ENCODE results near the gene ECHS1.
"Not testable (repeated sequence)": the region's sequence is repeated elsewhere in the genome, so short reads cannot be mapped to it uniquely, and the experiment has no call there.

Gene ECHS1

GRCh38 chr10:133397938-133398337, 24.8 kb upstream of the ECHS1 start:
- no peak for DNase-seq

GRCh38 chr10:133396035-133396624, 23.0 kb upstream of the ECHS1 start:
- peak; percentile 1 for DNase-seq

- DNase-seq = peak; percentile 9
These were observed 21.7 kb upstream of the ECHS1 start for GRCh38 chr10:133394801-133395221.

GRCh38 chr10:133394064-133394663, 21.0 kb upstream of the ECHS1 start, which contains the start of gene MTG1:
Gene MTG1, plus strand, starts transcription at chr10:133394157. Its CDS starts 64 bp downstream, at chr10:133394221.
- DNase-seq = peak; percentile 97

- DNase-seq = no peak
These were observed 20.4 kb upstream of the ECHS1 start for GRCh38 chr10:133393401-133394063.

- DNase-seq = peak; percentile 1
These were observed 18.8 kb upstream of the ECHS1 start for GRCh38 chr10:133391761-133392518.

- peak; percentile 2 for DNase-seq
These were observed 18.1 kb upstream of the ECHS1 start for GRCh38 chr10:133391249-133391635.

GRCh38 chr10:133390597-133391248, 17.6 kb upstream of the ECHS1 start:
- DNase-seq = peak; percentile 2

GRCh38 chr10:133388973-133389818, 16.0 kb upstream of the ECHS1 start:
- peak; percentile 2 for DNase-seq

GRCh38 chr10:133388236-133388972, 15.2 kb upstream of the ECHS1 start:
- DNase-seq = peak; percentile 1

GRCh38 chr10:133386951-133387350, 13.8 kb upstream of the ECHS1 start:
- DNase-seq = not testable (repeated sequence)

GRCh38 chr10:133385214-133385613, 12.1 kb upstream of the ECHS1 start:
- DNase-seq = no peak

- DNase-seq = no peak
These were observed 10.9 kb upstream of the ECHS1 start for GRCh38 chr10:133384071-133384470.

- DNase-seq = no peak
These were observed 10.4 kb upstream of the ECHS1 start for GRCh38 chr10:133383551-133383950.

- no peak for DNase-seq
These were observed 7.9 kb upstream of the ECHS1 start for GRCh38 chr10:133381036-133381435.

GRCh38 chr10:133379801-133380666, 6.9 kb upstream of the ECHS1 start:
- no peak for DNase-seq

- peak; percentile 87 for DNase-seq
These were observed 6.1 kb upstream of the ECHS1 start, which contains the start of gene PAOX for GRCh38 chr10:133379152-133379800. Gene PAOX, plus strand, starts transcription at chr10:133379262. Its CDS starts 55 bp downstream, at chr10:133379317.

GRCh38 chr10:133378251-133379096, 5.3 kb upstream of the ECHS1 start:
- DNase-seq = peak; percentile 88

All from 8988T (cell line).